Dedifferentiated amniotic fluid mesenchymal stem cell (primary cell): ENCODE measurements around the gene IFNG-AS1.

Experiments
- DNase-seq: peaks from one replicate; pipeline ENCODE4 v3.0.0-alpha.2; 2016; ENCODE audit errors: extremely low spot score

Gene IFNG-AS1

DNA sequence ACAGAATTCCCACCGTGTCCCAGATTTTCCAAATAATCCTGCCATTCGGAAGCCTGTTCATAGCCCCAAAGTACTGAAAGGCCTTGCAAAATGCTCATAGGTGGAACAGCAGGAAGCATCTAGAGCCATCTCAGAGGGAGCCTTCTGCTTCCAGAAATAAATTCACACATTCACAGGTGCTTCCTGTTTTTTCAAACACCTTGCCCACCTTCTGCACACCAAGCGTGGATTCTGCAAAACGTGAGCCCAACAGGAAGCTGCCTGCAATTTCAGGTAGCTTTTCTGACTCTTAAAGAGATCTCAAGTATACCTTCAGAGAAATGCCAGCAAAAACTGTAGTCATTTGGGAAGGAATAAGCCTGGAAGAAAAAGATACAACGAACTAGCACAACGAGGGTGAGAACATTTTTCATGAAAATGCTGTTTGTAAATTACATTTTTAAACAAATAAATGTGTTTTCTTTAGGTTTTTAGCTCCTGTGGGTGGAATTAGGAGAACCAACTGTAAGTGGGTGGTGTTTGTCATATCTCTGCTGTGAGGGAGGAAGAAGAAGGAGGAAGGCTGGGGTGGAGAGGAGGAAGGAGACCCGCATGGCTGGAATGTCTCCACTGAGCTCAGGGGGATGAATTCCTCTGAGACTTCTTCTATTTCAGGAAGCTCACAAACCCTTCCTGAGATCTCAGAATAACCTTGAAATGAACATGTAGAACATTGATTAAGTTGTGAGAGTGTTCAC lies at the start of gene IFNG-AS1:
TSS of gene IFNG-AS1 (plus strand) at position 264 of the 737 bp plus-strand sequence.
- no peak for DNase-seq

DNA sequence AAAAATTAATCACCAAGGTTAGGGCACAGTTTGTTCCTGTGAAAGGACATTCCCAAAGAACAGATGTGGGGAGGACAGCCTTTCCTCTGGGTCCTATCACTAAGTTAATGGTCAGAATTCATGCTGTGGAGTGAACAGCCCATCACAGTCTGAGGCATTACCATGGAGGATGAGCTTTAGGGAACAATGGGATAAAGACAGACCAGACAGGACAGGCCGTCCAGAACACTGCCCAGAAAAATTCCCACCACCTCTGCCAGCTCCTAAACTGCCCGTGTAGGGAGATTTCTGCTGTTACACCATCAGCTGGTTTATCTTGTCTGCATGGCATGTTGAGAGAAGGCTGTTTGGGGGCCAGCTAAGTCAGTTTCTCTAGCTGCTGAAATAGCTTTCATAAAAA lies 49.6 kb upstream of the IFNG-AS1 start:
- no peak for DNase-seq

DNA sequence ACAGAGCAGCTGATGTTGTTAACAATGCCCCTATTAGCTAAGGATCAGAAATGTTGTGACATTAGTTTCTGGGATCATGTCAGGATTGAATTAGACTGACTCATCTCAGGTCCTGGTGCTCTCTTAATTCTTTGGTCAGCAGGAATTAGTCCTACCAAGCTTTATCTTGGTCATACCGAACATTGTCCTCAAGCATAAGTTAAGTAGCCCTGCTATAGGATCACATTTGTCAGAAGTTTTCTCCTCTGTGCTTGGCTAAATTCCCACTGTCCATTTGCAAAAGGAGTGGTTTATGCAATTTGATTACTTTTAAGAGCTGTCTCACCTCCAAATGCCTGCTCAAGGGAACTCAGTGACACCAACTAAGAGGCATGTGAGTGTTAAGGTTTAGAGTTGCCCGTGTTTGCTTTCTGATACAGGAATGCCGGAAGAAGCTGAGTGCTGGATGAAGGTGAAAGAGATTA lies 48.4 kb upstream of the IFNG-AS1 start:
- no peak for DNase-seq

DNA sequence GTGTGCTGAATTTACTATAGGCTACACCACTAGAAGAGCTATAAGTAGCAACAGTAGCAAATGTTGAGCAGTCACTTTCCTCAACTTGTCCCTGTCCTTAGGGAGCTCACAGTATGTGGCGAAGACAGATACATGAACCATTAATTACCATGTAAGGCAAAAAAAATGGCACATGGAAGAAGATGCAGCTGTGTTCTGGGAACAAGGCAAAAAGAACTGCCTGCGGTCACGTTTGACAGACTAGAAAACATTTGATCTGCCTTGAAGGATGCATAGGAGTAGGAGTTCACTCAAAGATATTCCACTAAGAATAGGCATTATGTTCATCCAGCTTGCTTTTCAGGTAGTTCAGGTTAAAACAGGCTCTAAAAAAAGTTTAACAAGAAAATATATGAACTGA lies 46.5 kb upstream of the IFNG-AS1 start:
- no peak for DNase-seq

DNA sequence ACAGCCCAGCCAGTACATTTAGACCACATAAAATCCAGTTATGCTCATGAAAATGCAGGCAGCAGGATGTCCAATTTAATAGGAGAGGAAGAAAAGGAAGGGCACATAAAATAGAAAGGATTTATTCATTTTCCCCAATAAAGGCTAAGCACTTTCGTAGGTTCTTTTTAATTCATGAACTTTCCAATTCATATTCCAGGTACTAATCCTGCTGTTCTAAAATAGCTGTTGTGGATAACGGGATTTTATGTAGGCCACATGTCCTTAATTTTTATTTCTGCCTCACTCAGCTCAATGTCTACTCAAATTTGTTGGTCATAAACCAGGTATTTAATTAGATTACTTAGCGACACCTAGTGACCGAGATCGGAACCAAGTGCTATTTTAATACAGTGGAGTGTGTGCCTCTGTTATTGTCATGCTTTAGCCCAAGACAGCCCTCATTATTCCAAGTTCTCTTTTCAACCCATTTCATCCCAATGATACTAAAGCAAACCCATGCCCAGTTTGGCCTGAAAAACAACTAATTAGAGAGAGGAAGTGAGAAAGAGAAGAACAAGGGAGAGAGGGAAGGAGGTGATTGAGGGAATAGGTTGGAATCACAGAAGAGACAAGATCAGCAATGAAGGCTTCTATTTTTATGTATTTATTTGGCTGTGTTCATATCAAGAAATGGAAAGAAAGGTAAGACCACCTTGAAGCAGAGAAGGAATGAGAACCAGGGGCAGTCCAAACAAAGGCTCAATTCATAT lies 45.9 kb upstream of the IFNG-AS1 start:
- peak; percentile 85 for DNase-seq

DNA sequence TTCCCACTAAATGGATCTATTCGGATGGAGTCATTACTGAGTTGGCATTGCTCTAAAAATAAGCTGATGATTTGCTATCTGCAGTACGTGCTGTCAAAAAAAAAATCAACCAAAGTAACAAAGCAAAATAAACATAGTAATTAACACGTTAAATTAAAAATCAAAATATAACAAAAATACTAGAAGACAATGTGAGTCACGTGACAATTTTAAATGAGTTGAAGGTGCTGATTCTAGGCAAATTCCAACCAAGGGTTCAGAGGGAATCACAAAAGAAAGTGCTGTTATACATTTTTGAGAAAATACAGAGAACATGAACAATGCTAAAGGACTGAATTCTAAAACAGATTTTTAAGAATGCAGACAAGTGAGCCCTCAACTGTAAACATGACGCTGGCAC lies 45.2 kb upstream of the IFNG-AS1 start:
- no peak for DNase-seq

DNA sequence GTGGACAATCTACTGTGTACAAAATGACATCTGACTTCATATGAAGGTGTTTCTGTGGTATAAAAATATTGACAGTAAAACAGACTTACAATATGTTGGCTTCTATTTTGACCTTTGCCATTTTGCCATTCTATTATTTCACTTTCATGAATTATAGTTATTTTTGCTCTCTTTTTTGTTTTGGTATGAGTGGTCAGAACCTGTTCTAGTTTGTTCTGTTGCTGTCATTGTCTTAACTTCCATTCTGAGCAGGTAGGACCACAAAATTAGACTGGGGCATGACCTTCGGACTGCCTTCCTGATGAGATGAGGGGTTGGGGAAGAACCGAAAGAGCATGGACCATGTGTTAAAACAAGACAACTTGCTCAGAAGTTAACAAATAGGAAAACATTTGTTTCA lies 36.5 kb upstream of the IFNG-AS1 start:
- no peak for DNase-seq

DNA sequence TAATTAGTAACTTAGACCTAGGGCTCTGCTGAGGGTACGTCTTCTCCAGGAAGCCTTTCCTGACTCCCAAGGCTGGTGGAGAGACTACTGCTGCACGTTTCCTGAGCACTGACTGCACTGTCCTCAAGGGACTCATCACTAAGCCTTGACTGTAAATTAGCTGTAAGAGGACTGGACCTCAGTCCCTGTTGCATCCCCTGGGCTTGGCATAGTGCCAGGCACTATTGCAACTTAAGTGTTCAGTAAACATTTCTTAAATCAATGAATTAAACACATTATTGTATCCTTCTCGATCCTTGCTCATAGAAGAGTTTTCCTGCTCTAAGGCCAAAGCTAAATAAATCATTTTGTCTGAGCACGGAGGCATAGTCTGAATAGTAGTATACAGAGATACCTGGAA lies 31.9 kb upstream of the IFNG-AS1 start:
- no peak for DNase-seq

DNA sequence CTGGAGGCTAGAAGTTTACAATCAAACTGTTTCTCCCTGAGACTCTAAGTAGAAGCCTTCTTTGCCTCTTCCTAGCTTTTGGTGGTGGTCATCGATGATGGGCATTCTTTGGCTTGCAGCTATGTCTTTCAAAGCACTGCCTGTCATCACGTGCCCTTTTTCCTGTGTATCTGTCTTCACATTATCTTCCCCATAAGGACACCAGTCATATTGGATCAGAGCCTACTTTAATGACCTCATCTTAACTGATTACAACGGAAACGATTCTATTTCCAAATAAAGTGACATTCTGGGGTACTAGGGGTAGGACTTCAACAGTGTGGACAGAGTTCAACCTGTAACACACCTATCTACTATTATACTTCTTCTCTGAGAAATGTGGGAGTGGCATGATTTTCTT lies 31.1 kb upstream of the IFNG-AS1 start:
- no peak for DNase-seq

DNA sequence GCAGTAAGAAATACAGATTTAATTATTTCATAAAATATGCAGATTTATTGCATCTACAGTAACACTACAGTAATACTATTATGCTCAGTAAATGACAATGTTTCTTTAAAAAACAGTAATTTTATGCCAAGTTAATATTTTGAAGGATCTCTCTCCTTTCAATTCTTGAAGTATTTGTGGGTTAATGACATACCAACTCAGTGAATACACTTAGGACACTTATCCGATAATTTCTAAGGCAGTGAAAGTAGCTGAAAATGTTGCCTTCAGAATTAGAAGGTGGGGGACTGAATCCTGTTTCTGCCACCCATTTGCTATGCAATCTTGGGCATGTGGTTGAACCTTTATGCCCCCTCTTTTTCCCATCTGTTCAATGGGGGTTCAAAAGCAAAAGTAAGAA lies 24.8 kb upstream of the IFNG-AS1 start:
- DNase-seq, result no peak

DNA sequence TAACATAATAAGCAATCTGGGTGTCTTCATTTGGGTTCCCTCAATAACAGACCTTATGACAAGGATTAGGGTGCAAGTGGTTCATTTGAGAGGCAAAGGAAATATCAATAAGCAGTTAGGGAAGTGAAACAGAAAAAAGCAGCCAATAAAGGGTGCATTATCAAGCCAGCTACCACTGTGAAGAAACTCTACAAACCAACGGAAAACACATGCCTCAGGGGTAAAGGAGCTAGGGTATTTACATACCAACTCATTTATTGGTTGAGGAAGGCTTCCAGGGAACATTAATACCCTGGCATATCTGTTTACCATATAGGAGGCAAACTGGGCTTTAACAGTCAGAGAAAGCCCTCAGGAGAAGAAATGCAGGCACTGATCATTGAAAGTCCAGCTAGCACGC lies 22.7 kb upstream of the IFNG-AS1 start:
- DNase-seq, result no peak

DNA sequence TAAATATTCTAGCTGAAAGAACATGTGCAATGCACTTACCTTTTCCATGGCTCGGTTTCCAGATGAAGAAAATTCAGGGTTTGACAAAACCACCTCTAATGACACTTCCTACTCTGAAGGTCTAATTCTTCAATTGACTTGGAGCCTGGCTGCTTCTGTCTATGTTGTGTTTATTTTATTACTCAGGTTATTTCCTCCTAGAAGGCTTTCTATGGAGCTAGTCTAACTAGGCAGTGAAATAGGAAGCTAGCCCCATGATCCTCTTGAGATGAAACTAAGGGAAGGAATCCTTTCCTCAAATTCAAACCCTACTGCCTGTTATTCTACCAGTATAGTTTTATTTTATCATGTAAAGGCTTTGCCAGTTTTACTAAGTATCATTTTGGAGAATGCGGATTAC lies 20.9 kb upstream of the IFNG-AS1 start:
- DNase-seq, result no peak

DNA sequence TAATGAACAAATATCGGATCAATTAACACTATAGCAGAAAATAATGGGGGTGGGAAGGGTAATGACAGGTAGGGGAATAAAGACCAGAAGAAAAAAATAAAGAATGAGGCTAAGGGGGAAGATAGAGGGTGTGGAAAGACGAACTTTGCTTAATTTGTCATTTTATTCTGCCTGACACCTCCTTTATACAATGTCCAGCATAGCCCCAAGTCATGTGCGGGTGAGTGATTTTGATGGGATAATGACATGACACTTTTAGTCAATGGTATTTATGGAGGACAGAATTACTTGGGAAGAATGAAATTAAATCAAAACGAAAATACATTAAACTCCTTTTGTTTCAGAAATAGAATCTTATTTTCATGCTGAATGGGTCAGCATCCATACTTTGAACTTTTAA lies 20.5 kb upstream of the IFNG-AS1 start:
- DNase-seq, result no peak

DNA sequence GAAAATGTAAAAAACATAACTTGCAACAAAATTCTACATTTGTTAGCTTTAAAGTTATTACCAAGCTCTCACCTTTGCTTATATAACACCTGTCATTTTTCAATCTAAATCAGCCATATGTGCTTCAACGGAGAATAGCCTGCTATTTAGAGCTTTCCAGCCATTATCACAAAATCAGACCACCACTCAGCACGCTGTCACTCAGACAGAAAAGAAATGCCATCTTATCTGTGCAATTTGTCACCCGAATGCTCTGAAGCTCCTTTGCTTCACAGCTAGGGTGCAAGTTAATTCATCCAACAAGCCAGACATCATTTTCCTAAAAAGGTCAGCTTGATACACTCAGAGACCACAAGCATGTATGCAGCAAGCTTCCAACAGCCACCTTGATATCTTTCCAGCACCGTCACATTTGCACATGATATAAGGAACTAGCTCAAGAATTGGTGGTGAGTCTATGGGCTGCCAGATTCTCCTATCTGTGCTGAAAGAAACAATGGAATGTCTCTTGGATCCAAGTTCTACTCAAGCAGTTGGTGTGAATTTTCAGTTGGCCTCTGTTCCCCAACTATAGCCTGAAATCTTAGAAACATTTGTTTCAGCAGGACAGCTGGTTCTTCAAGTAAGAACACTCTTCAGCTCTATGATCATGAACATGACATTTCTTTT lies 20.0 kb upstream of the IFNG-AS1 start:
- no peak for DNase-seq

DNA sequence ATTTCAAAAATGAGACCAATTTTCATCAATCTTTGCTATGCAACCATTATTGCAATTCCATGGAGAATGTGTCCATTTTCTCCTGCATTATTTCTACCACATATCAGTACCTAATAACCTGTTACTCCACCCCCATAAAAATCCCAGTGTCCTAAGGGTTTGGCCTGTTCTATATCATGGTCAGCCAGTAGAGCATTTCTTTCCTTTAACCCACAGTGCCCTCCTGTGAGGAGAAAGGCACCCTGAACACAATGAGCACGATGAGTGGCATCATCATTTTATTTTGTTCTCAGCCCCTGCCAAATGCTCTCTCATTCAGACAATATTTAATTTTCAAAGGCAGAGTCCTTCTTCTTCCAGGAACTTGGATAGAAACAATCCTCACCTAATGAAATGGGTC lies 11.6 kb upstream of the IFNG-AS1 start:
- DNase-seq, result no peak

DNA sequence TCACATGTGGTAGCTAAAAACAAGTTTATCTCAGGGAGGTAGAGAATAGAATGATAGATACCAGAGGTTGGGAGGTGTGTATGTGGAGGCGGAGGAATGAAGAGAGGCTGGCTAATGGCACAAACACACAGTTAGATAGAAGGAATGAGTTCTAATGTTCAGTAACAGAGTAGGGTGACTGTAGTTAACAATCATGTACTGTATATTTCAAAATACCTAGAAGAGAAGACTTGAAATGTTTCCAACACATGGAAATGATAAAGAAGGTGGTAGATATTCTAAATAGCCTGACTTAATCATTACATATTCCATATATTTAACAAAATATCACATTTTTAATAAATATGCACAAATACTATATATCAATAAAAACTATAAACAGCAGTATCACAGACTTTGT lies 8.9 kb upstream of the IFNG-AS1 start:
- DNase-seq, result no peak

DNA sequence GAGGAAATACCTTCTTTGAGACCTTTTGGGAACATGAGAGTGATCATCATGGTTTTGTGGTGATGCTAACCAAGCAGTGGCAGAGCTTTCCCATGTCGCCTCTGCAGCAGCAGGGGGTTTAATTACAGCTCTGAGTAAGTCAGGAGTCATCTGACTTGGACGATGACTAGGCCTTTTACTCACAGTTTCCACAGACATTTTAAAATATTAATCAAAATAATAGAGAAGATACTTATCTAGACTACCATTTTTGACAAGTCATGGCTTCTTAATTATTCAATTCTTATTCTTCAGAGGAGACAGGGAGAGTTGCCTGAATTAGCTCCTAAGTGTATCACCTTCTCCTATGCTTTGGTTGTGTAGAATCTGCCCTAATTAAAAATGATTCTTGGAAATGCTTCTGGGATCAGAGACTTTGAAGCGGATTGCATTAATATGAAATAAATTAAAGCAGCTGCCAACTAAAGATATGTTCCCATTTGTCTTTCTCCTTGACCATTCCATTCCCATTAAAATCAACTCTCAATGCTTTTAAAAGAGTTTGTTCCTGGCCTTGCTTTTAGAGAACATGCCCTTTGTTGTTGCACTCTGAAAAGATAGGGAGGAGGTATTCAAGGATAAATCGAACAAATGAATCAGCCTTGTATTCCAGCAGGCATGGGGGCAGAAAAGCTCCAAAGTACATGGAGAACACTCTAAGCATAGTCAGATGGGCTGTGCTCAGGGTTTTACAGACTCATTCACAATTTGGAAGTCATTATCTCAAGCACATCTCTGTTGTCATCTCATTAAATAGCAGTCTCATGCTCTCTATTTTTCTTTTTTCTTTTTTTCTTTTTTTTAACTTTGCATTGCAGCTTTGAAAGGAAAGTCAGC lies 7.7 kb upstream of the IFNG-AS1 start:
- peak; percentile 46 for DNase-seq

DNA sequence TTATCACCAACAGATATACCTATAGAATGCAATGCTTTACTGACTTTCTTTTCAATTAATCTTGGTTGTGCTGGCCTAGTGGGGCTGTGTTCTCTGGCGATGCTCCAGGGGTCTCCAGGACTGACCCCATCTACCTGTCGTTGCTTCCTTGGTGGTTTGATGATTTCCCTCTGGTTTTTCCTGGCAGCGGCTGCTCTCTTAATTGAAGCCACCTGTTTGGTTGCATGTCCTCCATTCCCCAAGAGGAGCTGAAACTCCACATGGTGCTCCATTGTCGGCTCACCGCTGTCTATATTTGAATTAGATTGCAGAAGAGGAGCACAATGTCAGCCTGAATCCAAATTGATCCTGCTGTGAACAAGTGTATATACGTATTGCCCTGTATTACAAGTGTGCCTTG lies 7.1 kb upstream of the IFNG-AS1 start:
- no peak for DNase-seq

DNA sequence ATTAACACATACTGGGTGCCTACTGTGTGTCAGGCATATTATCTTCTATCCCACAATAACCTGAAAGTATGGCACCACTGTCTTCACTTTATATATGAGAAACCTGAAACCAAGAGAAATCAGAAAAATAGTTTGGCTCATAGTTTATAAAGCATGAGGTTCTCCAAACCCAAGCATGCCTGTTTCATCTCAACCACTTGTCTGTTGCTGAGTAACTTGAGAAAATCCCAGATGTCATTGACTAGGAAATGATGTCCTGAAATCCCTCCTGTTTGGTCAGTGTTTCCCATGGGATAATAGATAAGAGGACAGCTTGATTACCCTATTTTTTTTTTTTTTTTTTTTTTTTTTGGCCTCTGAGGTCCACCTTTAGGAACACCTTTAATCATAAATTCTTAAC lies 2.6 kb upstream of the IFNG-AS1 start:
- DNase-seq, result no peak

DNA sequence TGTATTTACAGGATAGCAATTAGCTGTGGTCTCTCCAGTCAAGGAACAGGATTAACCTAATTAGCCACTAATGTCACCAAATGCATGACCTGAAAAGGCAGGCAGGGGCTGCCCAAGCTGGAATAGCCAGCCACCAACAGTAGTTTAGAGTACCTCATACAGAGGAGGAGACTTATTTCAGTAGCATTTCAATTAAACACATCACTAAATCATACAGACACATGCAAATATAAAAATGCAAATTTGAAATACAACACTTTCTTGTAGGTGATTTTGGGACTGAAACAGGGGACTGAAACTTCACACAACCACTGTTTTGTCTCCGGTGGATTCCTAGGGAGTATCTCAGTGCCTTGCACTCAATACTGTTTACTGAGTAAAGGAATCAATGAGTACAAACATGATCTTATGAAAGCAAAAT lies 636 bp upstream of the IFNG-AS1 start:
- no peak for DNase-seq

DNA sequence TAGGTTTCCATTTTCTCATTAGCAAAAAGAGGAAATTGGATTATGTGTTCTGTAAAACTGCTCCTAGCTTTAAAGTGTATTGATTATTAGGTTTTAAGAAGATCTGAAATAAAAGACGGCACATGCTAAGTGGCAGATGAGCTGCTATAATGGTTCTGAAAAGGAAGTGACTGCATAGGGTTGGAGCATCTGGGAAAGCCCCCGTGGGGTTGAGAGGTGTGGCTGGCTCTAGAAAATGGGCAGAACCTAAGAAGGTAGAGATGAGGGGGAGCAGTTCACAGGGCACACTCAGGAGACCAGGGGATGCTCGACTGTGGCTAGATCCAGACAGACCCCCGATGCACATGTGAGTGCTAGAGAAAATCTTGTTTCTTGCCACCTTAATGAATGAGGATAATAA lies 1.9 kb downstream of the IFNG-AS1 start:
- no peak for DNase-seq

DNA sequence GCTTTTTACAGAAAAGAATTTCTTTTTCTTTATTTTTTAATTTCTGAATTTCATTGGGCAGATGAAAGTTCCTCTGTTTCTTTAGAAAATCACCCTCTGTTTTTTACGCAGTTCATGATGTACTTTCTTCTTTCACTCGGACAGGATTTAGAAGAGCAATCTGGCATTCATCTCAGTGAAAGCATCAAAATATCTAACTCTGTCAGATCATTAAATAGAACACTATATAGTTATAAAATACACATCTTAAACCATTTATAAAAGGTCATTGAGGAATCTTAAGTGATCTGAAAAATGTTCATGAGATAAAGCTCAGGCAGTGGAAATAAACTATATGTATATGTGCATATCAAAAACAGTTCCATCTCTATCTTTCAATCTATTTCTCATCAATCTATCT lies 3.9 kb downstream of the IFNG-AS1 start:
- DNase-seq, result no peak
